Fibroblast of pulmonary artery (primary cell): Measurements from ENCODE around the gene BABAM2.

ENCODE experiments used
- DNase-seq: peaks from one replicate; pipeline ENCODE4 v3.0.0-alpha.2; 2010; ENCODE audit warnings: low read depth
- H3K4me3 ChIP-seq: replicated peaks from 2 replicates; pipeline ENCODE4 v1.5.1; 2011; ENCODE audit warnings: low read depth, mild to moderate bottlenecking, control low read depth, low read length, moderate library complexity
- CTCF ChIP-seq: IDR thresholded peaks from 2 replicates; pipeline ENCODE4 v1.5.1; 2011; ENCODE audit warnings: mild to moderate bottlenecking, control low read depth, low read length, inconsistent platforms; ENCODE audit errors: missing control alignments

The BABAM2 gene

GRCh38 chr2:28362991-28363521, 472.5 kb downstream of the BABAM2 start:
- TF ChIP-seq CTCF, result no peak
- no peak for DNase-seq
- H3K4me3 ChIP-seq, result no peak overlapping the region

- no peak for DNase-seq
- no peak overlapping the region for H3K4me3 ChIP-seq
- no peak for TF ChIP-seq CTCF
Observed at GRCh38 chr2:28363686-28364280, 473.3 kb downstream of the BABAM2 start.

- no peak for DNase-seq
- TF ChIP-seq CTCF, result no peak
Observed at GRCh38 chr2:28364610-28365009, 474.1 kb downstream of the BABAM2 start.

GRCh38 chr2:28365158-28365557, 474.6 kb downstream of the BABAM2 start:
- DNase-seq, result no peak
- TF ChIP-seq CTCF, result no peak
- no peak overlapping the region for H3K4me3 ChIP-seq

More at GRCh38 chr2:28364610-28365009, 474.1 kb downstream of the BABAM2 start:
- no peak overlapping the region for H3K4me3 ChIP-seq

GRCh38 chr2:28366149-28366495, 475.6 kb downstream of the BABAM2 start:
- TF ChIP-seq CTCF, result no peak
- no peak overlapping the region for H3K4me3 ChIP-seq
- DNase-seq, result no peak

- no peak for TF ChIP-seq CTCF
- DNase-seq, result peak; percentile 55
- no peak overlapping the region for H3K4me3 ChIP-seq
Observed at GRCh38 chr2:28366496-28367282, 476.2 kb downstream of the BABAM2 start.
